GM11168 (cell line): ENCODE data around the gene TMEM164.

Source experiments
- in situ Hi-C: fragments of 300-500 bp; cut with MboI; formaldehyde crosslinking; loops from one replicate; pipeline ENCODE4 v1.12.0; 2022; ENCODE audit warnings: low sequenced_read_pairs; ENCODE audit not compliant: unreplicated experiment

Gene TMEM164

DNA sequence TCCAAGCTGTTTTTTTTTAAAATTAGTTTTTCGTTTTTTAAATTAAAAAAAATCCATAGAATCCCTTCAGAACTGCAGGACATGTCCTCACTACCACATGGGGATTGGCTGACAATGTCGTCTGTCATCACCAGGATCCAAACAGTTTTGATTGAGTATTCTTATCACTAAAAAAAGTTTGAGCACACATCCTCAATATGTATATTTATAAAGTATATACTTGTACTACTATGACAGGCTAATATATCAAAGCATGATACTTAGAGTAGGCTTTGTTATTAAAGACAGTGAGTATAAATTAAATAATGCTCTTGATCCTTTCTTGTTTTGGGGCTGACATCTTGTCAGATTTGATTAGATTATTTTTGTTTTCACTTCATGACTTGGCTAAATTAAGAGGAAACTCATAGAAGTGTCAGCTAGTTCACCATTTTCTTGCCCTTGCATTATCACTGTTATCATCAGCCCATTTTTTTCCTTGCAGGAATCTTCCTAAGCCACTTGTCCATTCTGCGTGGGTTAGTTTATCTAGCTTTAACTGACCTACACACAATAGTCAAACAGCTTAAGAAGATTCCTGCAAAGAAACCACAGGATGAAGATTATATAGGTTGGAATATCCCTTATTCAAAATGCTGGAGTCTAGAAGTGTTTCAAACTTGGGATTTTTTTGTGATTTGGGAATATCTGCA lies 222.2 kb downstream of the TMEM164 start:
- in situ Hi-C loops, result no loop called here

DNA sequence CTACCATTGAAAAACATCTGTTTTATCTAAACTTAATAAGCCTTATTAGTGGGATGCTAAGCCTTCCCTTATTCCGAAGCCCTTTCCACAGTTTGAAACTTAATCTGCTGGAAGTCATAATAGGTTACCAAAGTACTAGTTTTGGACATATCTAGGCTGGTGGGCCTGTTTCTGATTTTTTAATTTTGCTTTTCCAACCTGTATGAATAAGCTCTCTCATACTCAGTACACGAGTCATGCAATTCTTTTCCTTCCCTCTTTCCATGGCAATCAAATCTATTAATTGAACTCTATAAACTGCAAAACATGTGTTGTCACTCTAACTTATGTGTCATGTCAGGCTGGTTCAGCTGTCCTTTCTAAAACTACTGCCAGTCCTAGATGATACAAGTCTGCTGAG lies 224.0 kb downstream of the TMEM164 start:
- in situ Hi-C loops, result no loop called here
